ENCODE measurements around the gene AKAP1.

GRCh38 chr17:57145347-57145746, 60.3 kb downstream of the AKAP1 start:
- no peak for TF ChIP-seq EZH2phosphoT487 (IDR thresholded peaks at IDR 0.05; ENCODE audit: borderline replicate concordance, low read depth, low read length)
- TF ChIP-seq, protein P1, sequence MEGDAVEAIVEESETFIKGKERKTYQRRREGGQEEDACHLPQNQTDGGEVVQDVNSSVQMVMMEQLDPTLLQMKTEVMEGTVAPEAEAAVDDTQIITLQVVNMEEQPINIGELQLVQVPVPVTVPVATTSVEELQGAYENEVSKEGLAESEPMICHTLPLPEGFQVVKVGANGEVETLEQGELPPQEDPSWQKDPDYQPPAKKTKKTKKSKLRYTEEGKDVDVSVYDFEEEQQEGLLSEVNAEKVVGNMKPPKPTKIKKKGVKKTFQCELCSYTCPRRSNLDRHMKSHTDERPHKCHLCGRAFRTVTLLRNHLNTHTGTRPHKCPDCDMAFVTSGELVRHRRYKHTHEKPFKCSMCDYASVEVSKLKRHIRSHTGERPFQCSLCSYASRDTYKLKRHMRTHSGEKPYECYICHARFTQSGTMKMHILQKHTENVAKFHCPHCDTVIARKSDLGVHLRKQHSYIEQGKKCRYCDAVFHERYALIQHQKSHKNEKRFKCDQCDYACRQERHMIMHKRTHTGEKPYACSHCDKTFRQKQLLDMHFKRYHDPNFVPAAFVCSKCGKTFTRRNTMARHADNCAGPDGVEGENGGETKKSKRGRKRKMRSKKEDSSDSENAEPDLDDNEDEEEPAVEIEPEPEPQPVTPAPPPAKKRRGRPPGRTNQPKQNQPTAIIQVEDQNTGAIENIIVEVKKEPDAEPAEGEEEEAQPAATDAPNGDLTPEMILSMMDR (conservative IDR thresholded peaks at IDR 0.05; ENCODE audit: low read length), result no peak
